ENCODE measurements around the gene ATAD3C.

Gene ATAD3C

DNA sequence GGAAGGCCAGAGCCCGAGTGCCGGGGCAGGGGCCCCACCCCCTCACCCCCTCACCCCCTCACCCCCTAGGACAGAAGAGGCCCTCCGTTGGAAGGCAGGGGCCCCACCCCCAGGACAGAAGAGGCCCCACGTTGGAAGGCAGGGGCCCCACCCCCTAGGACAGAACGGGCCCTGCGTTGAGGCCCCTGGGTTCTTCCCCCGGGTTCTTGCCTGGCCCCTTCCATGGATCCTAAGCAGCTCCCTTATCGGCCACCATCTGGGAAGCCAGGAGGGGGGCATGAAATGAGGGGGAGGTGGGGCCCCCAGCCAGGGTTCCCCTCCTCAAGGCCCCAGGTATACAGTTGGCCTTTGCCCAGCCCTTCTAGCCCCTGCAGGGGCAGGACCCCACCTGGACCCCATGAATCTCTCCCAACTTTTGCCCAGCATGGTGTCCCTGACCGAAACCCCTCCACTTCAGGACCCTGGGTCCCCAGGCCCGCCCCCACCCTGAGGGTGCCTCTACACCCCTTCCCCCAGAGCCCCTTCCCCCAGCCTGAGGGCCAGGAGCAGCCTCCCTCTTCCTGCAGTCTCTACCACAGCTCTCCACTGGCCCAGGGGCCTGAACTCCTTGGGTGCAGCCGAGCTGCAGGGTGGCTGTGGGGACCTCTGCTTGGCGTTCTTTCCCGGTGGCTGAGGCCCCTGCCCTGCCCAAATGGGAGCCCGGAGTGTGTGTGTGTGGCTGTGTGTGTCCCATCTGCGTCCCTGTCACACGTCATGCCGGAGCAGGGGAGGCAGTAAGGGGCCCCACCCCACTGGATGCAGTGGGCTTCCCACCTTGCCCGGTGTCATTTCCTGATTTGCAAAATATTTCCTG, 18.3 kb upstream of the ATAD3C start:
- no peak for DNase-seq (ENCODE audit: low read depth, low spot score)

- no peak for DNase-seq (ENCODE audit: low read depth, low spot score)
Observed at GRCh38 chr1:1431845-1432273, 17.6 kb upstream of the ATAD3C start.

- DNase-seq (ENCODE audit: low read depth, low spot score) = no peak
Observed at GRCh38 chr1:1432274-1432950, 17.1 kb upstream of the ATAD3C start.

GRCh38 chr1:1432951-1433803, 16.3 kb upstream of the ATAD3C start:
- no peak for DNase-seq (ENCODE audit: low read depth, low spot score)

- peak; percentile 44 for DNase-seq (ENCODE audit: low read depth, low spot score)
Observed at GRCh38 chr1:1433804-1434130, 15.7 kb upstream of the ATAD3C start.

DNA sequence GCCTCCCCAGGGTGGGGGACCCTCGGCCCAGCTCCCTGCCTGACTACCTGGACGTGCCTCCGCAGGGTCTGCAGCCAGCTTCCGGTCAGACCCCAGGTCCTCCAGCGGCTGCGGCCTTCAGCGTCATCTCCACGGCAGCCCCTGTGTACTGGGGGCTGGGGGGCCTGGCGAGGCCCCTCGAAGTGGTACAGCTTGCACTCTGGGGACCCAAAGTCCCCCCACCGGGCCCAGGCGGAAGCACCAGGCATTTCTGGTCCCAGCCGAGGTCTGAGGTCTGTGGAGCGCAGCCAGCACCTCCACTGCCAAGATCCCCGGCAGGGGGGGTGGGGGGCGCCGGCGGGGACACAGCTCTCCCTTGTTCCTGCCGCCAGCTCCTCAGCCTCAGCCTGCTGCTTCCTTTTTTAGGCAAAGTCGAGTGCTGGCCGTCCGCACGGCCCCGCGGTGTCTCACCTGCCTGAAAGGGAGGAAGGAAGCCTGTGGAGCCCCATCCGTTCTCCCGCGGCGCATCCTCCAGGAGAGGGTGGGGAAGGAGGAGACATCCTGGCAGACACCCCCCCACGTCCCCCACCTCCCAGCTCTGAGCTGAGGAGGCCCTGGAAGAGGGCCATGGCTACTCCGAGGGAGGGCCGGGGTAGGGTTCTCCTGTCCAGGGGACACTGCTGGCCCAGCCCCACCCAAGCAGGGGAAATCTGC, 15.2 kb upstream of the ATAD3C start:
- no peak for DNase-seq (ENCODE audit: low read depth, low spot score)

- DNase-seq (ENCODE audit: low read depth, low spot score) = no peak
Observed at GRCh38 chr1:1434824-1435105, 14.7 kb upstream of the ATAD3C start.

DNA sequence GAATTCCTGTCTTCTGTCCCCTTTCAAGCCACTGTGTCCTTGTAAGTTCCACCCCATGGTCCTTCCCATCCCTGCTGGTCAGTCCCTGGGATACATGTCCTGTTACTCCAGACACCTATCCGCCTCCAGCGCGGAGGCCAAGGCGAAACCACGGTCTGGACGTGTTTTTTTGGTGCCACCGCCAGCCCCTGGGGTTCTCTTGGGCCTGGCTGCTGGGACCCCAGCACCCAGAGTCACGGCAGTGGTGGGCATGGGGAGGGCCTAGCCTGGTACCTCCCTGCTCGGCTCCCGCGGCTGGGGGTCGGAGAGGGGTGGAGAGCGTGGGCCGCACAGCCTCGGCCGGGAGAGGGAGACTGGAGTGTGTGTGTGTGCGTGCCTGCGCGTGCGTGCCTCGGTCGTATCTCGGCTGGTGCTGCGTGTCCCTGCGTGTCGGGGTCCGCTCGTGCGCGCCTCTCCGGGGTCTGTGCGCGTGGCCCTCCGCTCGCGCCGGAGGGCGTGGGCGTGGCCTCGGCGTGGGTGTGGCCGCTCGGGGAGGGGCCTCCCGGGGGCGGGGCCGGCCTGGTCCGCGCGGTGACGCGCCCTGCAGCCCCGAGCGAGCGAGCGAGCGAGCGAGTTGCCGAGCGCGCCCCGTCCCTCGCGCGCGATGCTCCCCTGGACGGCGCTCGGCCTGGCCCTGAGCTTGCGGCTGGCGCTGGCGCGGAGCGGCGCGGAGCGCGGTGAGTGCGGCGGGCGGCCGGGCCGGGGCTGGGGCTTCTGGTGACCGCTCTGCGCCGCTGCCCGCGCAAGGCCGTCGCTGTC, 14.2 kb upstream of the ATAD3C start, which contains the start of gene VWA1:
TSS of gene VWA1 (plus strand) at position 585 of the 798 bp plus-strand sequence. CDS start at position 644, 59 bp downstream.
- DNase-seq (ENCODE audit: low read depth, low spot score) = peak; percentile 35

DNA sequence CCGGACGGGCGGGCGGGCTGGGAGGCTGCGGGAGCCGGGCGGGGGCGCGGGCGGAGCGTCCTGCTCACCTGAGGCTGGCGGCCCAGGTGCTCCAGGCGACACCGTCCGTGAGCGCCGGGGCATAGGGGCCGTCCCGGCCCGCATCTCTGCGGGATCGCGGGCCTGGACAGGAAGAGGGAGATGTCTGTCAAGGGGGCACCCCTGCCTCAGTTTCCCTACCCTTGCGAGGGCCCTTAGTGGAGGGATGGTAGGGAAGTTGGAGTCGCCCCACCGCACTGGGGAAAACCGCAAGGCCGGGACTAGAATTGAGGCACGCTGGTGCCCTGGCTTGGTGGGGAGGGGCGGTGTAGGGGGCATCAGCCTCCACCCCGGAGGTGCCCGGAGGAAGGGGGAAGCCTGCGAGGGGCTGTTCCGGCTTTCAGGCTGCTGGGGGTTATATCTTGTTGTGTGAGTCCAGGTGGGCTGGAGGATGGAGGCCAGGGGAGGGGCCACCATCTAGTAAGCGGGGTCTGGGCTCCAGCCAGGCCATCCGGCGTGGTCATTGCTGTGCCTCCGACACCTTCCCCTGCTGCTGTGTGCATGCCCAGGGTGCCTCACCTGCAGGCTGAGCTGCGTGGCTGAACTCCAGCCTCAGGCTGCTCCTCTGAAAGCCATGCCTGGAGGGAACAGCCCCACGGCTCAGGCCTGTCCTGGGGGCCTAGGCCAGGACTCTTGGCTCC, 13.4 kb upstream of the ATAD3C start:
- no peak for DNase-seq (ENCODE audit: low read depth, low spot score)

DNA sequence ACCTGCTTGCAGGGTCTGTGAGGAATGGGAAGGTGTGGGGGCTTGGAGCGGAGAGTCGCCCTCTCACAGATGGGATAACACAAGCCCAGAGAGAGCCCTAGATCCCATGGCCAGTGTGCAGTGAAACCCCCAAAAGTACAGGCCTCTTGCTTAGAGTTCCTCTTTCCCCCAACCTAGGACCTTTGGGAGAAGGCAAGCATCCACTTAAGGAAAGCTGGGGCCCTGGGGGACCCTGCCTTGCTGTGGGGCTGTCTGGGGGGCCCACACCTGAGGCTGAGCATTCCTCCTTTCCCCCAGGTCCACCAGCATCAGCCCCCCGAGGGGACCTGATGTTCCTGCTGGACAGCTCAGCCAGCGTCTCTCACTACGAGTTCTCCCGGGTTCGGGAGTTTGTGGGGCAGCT, 12.9 kb upstream of the ATAD3C start:
- no peak for DNase-seq (ENCODE audit: low read depth, low spot score)

DNA sequence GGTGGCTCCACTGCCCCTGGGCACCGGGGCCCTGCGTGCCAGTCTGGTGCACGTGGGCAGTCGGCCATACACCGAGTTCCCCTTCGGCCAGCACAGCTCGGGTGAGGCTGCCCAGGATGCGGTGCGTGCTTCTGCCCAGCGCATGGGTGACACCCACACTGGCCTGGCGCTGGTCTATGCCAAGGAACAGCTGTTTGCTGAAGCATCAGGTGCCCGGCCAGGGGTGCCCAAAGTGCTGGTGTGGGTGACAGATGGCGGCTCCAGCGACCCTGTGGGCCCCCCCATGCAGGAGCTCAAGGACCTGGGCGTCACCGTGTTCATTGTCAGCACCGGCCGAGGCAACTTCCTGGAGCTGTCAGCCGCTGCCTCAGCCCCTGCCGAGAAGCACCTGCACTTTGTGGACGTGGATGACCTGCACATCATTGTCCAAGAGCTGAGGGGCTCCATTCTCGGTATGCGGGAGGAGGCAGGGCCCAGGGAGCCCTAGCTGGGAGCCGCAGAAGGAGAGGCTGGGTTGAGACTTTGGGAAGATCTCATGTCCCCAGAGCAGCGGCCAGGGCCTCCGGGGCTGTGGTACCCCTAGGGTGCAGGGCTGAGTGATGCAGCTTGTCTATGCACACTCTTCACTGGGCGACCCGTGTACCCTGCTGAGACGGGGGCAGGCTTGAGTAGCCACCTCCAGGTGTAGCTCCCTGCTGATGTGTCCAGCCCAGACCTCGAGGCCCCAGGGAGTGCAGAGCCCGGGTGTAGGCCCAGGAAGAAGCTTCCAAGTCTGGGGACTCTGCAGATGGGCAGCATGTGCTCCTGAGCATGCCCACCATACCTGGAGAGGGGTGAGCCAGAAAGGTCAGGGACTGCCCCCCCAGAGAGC, 12.2 kb upstream of the ATAD3C start:
- no peak for DNase-seq (ENCODE audit: low read depth, low spot score)

DNA sequence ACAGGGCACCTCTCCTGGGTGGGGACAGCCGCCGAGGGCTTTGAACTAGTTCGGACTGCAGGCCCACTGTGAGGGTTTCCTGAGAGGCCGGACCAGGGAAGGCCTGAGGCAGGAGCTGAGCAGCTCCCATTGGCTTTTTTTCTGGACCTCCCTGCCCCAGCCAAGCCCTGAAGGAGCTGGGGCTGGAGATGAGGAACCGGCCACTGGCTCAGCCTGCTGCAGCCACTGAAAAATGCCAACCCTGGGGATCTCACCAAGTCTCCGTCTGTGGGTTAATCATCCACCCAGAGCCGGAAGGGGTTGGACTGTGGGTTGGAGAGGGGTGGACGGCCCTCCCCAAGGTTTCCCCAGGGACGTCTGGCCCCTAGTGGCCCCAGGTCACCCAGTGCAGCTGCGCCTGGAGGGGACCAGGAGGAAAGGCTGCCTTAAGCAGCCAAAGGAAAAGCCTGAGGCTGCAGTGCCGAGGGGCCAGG, 11.5 kb upstream of the ATAD3C start:
- no peak for DNase-seq (ENCODE audit: low read depth, low spot score)

- DNase-seq (ENCODE audit: low read depth, low spot score) = no peak
Observed at GRCh38 chr1:1438531-1439381, 10.7 kb upstream of the ATAD3C start.

DNA sequence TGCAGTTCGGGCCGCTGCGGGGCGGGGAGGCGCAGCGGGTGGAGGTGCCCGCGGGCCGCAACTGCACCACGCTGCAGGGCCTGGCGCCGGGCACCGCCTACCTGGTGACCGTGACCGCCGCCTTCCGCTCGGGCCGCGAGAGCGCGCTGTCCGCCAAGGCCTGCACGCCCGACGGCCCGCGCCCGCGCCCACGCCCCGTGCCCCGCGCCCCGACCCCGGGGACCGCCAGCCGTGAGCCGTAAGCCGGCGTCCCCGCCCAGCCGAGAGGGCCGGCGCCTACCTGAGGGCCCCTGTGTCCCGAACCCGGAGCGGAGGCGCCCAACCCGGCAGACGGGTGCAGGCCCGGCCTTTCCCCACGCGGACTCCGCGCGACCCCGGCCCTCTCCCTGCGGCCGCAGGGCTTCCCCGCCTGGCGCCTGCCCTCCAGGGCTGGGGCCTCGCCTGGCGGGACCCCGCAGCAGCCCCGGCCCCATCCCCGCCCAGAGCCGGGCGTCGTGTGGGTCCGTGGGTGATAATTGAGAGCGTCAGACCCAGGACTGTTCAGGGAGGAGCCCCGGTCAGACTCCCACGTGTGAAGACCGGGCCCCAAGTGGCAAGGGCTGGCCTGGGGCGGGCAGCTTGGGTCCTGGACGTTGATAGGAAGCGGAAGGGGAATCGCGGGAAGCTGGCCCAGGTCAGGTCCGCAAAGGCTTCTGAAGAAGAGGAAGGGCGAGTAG, 9.8 kb upstream of the ATAD3C start:
- no peak for DNase-seq (ENCODE audit: low read depth, low spot score)

DNA sequence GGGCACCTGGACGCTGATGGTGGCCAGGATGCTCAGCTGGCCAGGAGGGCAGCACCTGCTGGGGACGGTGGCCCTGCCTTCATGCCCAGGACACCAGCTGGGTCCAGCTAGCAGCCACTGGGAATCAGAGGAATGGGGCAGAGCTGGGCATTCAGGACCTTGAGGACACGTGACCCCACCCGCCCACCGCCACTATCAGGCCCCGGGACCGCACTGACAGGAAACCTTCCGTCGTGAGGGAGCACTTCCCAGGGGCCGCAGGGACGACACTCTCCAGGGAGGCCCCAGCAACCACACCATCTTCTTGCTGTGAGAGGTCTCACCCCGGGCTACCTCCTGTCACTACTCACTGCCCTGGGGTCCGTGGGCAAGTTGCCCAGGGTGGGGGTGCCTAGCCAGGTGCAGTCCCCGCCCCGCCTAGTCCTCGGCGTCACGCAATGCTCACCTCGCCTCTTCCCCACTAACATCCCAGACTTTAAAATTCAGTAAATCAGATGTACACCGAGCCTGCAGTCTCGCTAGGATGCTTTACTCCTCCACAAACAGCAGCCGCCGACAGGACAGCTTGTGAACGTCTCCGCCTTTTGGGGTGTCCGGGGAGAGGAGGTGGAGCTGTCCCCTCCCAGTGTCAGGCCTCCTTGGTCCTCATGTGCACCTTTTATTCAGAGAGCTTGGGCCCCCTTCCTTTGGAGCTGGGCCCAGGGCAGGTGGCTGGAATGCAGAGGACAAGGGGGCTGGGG, 9.1 kb upstream of the ATAD3C start:
- no peak for DNase-seq (ENCODE audit: low read depth, low spot score)

DNA sequence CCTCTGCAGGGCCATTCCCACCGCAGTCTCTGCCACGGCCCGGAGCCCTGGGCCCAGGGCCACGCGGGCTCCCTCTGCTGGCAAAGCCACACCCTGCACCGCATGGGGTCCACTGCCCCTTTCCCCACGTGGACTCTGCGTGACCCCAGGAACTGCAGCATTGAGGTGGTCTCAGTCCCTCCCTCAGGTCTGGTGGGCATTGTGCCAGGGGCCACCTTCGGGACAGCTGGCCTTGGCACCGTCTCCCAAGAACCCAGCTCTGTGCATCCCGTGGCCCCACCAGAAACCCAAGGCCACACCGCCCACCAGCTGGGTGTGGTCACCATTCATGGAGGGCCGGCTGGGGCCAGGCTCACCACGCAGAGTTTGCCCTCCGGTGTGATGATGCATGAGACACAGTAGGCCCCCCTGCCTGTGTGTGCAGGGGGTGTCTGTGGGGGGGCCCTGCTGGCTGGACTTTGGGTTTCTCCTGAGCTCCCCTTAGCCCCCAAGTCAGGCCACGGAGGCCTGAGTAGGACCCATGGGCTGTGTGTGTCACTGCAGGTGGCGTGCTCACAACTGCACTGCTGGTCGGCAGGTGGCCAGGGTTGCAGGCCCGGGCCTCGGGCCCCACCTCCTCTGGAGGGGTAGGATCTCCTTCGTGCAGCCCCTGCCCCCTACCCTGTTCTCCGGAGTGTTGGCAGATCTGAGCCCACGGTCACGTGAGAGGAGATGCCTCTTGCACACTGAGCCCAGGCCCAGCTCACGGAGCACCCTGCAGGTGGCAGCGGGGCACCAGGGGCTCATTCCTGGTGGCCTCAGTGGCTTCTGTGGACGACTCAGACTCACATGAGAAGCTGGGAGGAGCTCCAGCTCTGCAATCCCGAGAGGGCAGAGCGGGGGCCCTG, 8.2 kb upstream of the ATAD3C start:
- DNase-seq (ENCODE audit: low read depth, low spot score) = peak; percentile 38
